GM18526 (cell line): ENCODE results near the gene DGKB.

Source experiments
- POLR2A ChIP-seq: IDR thresholded peaks from 3 replicates; pipeline ENCODE4 v1.6.1; 2011; ENCODE audit not compliant: insufficient read length; ENCODE audit errors: extremely low read depth

Gene DGKB

DNA sequence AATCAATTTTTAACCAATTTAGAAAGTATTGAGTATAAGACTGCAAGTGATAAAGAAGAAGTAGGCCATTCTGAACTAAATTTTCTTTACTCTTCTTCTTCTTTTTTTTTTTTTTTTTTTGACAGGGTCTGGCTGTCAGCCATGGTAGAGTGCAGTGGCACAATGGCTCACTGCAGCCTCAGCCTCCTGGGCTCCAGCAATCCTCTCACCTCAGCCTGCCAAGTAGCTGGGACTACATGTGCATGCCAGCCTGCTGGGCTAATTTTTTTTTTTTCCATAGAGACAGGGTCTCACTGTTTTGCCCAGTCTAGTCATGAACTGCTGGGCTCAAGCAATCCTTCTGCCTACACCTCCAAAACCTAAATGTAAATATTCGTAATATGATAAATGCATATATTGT is 63.2 kb downstream of the DGKB start:
- no peak for TF ChIP-seq POLR2A

- TF ChIP-seq POLR2A: no peak
These were observed 65.3 kb downstream of the DGKB start for GRCh38 chr7:14837216-14837615.

- no peak for TF ChIP-seq POLR2A
These were observed 65.9 kb downstream of the DGKB start for GRCh38 chr7:14836571-14837189.

DNA sequence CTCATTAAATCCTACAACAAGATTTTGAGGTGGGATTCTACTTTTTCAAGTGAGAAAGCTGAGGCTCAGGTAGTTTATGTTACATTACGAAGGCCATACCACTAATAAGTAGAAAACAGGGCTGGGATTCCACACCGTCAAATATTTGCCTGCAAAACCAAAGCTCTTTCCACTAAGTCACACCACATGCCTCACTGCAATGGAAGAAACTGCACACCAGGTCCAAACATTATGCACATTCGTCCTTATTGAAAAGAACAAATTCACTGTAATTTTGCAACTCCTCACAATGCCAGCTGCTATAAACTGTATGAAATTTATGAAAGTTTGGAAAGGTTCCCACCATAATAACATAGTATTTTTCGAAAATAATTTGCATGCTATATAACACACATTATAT is 66.5 kb downstream of the DGKB start:
- TF ChIP-seq POLR2A: no peak

DNA sequence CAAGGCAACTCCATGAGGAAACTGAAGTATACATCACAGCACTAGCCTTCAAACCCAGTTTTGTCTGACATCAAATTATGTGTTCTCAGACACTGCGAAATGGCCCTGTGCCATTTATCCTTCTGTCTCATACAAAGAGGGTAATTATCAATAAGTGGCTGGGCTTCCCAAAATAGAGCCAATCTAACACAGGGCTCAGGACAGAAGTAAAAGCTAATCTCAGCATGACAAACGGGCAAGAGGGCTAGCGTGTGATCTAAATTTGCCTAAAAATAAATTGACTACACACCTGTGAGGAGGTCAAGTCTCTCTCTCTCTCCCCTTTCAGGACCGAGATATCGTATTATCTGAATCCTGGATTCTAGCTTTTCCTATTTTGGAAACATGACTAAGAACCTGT is 67.2 kb downstream of the DGKB start:
- TF ChIP-seq POLR2A: no peak

DNA sequence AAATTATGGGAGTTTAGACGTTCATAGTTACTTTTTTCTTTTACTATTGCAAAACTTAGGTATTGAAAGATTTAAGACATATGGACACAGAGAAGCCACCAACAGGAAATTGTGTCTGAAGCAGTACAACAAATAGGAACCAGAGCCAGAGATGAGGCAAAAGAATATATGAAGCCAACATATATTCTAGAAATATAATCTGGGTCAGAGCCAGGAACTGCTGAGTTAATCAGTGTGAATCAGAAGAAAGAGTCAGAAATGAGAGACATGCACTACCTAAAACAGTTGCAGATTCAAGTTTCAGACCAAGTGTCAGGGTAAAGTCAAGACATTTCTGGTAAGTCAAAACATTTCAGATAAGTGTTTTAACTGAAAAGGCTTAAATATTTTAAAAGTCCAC is 67.7 kb downstream of the DGKB start:
- no peak for TF ChIP-seq POLR2A

GRCh38 chr7:14834456-14834855 is 68.1 kb downstream of the DGKB start:
- no peak for TF ChIP-seq POLR2A

- no peak for TF ChIP-seq POLR2A
These were observed 68.8 kb downstream of the DGKB start for GRCh38 chr7:14833707-14834106.

- no peak for TF ChIP-seq POLR2A
These were observed 74.5 kb downstream of the DGKB start for GRCh38 chr7:14828053-14828452.

- no peak for TF ChIP-seq POLR2A
These were observed 76.1 kb downstream of the DGKB start for GRCh38 chr7:14826426-14826825.

DNA sequence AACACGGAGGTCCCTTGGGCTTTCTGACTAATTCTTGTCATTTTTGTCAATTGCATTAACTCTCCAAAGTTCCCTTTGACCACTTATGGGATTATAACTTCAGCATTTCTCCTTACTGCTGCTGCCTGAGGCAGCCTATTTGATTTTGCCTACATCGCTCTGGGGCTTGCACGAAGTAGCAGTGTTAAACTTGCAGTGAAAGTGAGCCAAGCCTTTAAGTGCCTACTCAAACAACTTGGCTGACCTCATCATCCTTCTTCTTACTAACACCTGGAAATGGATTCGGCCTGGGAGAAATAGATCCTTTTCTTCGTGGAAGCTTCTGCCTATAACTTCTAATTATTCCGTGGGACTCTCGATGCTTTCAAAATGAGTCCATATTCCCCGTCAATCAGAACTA is 76.6 kb downstream of the DGKB start:
- TF ChIP-seq POLR2A: no peak

DNA sequence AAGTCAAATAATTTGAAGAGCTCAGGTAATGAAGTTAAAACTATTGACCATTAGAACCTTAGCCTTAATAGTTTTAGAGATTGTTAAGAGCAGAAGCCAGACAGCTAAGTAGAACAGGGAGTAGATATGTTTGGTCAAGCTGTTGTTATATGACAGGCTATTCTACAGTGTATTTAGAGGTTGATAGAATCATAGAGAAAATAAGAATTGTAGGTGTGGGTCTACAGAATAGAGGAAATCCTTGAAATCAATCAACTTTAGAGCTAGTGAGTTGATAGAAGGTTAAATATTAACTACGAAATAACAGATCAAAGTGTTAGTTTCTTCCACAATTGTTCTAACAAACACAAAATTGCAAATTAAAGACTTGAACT is 80.1 kb downstream of the DGKB start:
- no peak for TF ChIP-seq POLR2A

DNA sequence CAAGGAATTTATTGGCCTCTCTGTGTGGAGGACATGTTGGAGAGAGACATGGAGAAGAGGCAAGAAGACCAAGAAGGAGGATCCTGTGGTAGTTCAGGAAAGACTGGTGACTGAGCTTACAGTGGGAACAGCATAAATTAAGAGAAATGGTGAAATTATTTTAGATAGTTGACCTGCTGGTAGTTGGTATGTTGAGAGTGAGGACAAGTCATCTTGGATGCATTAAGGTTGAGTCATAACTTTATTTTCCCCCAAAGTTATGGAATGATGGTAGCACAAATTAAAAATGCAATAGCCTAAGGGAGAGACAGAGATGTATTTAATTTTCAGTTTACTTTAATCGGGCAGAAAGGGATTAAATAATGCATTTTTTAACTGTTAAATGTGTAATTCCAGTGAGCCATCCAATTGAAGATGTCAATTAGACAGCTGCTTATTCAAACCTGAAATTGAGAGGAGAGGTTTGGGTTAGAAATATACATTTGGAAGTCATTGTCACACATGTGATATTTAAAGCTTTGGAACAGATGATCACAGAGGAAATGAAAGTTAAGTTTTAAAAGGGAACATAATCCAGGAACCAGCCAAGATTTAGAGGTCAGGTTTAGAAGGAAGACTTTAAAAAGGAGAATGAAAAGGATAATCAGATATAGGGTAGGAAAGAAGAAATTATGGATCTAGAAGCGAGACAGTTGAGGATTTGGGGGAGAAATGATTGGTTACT is 80.6 kb downstream of the DGKB start:
- TF ChIP-seq POLR2A: no peak

DNA sequence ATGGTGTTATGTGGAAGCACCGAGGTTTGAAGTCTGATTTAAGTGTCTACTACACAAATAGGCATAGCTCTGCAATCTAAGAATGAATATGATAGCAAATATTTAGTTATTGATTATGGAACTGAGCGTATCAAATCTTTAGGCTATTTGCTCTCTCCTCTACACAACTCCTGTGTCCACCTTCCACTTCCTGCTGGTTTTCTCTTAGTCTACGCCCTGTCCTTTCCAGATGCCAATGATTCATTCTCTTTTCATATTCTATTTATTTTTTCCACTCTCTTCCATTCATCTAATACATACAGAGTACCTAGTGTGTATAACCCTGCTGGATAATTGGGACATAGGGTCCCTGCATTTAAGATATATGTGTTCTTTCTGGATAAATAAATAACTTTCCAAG is 83.7 kb downstream of the DGKB start:
- no peak for TF ChIP-seq POLR2A

DNA sequence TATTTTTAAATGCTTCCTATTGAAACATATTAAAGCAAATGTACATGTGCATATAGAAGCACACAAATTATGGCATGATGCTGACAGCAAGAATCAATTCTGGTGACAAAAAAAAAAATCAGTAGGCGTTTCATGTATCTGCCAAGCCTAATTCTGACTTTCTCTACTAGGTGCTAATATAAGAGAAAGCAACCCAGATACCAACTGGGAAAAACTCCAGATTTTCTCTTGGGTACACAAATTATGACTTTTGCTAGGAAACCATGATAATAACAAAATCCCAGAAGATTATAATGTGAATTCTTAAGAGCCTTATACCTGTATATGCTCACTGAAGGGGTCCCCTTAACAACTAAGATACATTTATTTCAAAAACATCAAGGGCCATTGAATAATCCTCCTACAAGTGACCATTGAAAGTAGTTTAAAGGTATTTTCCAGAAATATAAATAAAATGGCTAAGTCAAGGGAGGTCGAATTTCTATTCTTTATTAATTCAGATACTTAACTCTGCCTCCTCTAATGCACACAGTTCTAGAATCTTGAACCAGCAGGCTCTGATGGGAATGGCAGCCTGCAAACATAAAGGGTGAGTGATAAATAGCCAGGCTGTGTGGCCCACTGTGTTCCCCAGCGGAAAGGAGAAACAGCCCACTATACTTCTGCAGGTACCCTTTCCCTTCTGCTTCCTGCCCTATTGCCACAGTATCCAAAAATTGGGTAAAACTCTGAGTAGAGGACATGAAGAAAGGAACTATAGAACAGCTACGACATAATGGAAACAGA is 84.5 kb downstream of the DGKB start:
- no peak for TF ChIP-seq POLR2A

- no peak for TF ChIP-seq POLR2A
These were observed 95.0 kb downstream of the DGKB start for GRCh38 chr7:14807507-14807906.
